ENCODE data around the gene KLRC2. TPM values are rescaled to one million over a fixed set of nuclear protein-coding genes. Genes with fewer than 3 reads are reported as not detected.

KLRC2 gene
- total and polyA plus RNA-seq, 2 experiments from 2014 or later = not detected

DNA sequence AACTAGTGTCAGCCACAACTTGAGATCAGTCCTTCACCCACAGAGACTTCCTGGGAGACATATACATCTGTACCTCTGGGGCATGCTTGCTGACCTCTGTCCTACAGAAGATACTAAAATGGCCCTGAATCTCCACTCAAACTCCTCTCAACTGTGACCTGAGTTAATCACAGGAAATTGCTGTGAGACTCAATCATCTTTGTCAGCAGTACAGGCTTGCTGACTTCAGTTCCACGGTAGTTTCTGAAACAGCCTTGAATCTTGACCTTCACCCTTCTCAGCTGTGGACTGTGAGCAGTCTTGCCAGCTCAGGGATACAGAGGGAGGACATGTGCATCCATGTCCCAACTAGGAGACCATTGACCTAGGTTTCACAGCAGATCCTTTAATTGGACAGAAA lies 18.7 kb upstream of the KLRC2 start (continued):
- TF ChIP-seq CREB1 (CRISPR knock-in tag; IDR thresholded peaks at IDR 0.05; ENCODE audit: low read depth) = no peak
- TF ChIP-seq NANOG (IDR thresholded peaks at IDR 0.05; ENCODE audit: borderline replicate concordance) = no peak
- no peak for TF ChIP-seq ZNF331 (CRISPR knock-in tag; IDR thresholded peaks at IDR 0.05; ENCODE audit: low read depth)
- TF ChIP-seq, protein P1, sequence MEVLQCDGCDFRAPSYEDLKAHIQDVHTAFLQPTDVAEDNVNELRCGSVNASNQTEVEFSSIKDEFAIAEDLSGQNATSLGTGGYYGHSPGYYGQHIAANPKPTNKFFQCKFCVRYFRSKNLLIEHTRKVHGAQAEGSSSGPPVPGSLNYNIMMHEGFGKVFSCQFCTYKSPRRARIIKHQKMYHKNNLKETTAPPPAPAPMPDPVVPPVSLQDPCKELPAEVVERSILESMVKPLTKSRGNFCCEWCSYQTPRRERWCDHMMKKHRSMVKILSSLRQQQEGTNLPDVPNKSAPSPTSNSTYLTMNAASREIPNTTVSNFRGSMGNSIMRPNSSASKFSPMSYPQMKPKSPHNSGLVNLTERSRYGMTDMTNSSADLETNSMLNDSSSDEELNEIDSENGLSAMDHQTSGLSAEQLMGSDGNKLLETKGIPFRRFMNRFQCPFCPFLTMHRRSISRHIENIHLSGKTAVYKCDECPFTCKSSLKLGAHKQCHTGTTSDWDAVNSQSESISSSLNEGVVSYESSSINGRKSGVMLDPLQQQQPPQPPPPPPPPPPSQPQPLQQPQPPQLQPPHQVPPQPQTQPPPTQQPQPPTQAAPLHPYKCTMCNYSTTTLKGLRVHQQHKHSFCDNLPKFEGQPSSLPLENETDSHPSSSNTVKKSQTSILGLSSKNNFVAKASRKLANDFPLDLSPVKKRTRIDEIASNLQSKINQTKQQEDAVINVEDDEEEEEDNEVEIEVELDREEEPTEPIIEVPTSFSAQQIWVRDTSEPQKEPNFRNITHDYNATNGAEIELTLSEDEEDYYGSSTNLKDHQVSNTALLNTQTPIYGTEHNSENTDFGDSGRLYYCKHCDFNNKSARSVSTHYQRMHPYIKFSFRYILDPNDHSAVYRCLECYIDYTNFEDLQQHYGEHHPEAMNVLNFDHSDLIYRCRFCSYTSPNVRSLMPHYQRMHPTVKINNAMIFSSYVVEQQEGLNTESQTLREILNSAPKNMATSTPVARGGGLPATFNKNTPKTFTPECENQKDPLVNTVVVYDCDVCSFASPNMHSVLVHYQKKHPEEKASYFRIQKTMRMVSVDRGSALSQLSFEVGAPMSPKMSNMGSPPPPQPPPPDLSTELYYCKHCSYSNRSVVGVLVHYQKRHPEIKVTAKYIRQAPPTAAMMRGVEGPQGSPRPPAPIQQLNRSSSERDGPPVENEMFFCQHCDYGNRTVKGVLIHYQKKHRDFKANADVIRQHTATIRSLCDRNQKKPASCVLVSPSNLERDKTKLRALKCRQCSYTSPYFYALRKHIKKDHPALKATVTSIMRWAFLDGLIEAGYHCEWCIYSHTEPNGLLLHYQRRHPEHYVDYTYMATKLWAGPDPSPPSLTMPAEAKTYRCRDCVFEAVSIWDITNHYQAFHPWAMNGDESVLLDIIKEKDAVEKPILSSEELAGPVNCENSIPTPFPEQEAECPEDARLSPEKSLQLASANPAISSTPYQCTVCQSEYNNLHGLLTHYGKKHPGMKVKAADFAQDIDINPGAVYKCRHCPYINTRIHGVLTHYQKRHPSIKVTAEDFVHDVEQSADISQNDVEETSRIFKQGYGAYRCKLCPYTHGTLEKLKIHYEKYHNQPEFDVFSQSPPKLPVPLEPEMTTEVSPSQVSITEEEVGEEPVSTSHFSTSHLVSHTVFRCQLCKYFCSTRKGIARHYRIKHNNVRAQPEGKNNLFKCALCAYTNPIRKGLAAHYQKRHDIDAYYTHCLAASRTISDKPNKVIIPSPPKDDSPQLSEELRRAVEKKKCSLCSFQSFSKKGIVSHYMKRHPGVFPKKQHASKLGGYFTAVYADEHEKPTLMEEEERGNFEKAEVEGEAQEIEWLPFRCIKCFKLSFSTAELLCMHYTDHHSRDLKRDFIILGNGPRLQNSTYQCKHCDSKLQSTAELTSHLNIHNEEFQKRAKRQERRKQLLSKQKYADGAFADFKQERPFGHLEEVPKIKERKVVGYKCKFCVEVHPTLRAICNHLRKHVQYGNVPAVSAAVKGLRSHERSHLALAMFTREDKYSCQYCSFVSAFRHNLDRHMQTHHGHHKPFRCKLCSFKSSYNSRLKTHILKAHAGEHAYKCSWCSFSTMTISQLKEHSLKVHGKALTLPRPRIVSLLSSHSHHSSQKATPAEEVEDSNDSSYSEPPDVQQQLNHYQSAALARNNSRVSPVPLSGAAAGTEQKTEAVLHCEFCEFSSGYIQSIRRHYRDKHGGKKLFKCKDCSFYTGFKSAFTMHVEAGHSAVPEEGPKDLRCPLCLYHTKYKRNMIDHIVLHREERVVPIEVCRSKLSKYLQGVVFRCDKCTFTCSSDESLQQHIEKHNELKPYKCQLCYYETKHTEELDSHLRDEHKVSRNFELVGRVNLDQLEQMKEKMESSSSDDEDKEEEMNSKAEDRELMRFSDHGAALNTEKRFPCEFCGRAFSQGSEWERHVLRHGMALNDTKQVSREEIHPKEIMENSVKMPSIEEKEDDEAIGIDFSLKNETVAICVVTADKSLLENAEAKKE (CRISPR knock-in tag; IDR thresholded peaks at IDR 0.05) = no peak
- TF ChIP-seq POLR2AphosphoS5 (IDR thresholded peaks at IDR 0.05; ENCODE audit: low read depth) = no peak
- TF ChIP-seq EZH2 (IDR thresholded peaks at IDR 0.05; ENCODE audit: low read depth, unreplicated experiment) = no peak
- TF ChIP-seq STAT1 (IDR thresholded peaks at IDR 0.05; ENCODE audit: unreplicated experiment) = no peak

DNA sequence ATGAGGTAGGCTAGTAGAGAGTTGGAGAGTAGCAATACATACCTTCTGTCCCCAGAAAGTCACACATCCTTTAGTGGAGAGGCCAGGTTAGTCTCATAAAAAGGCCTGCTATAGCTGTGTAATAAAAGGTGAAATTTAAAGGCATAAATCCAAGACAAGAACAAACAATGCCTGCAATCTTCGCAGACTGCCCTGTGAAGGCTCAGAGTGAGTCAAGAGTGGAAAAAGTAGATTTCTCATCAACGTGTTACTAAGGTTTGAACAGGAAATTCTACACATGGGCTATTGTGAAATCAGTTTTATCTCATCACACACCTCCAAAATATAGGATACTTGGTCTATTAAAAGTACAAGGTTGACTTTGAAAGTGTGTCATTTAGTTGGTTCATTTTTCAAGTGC lies 17.3 kb upstream of the KLRC2 start, which contains the start of gene KLRC1:
TSS of gene KLRC1 (minus strand) at position 222 of the 400 bp plus-strand sequence. CDS start 2,221 bp downstream, outside the sequence.
- no peak within 1 kb of the TSS for H3K4me2 ChIP-seq
- H4K20me1 ChIP-seq (replicated peaks; ENCODE audit: insufficient read depth) = no peaks in the 10 kb centered on the region
- no peaks in the 10 kb centered on the region for H3K36me3 ChIP-seq (ENCODE audit: insufficient read depth)
- H3K27me3 Mint-ChIP-seq (ENCODE audit: insufficient read depth, low read depth, poor library complexity) = peaks cover 2% of the 10 kb centered on the region
- H3F3A ChIP-seq (replicated peaks; ENCODE audit: low read depth) = no peaks in the 10 kb centered on the region
- no peaks in the 10 kb centered on the region; the same call in 1 of the 2 replicates for H3K9me2 ChIP-seq (ENCODE audit: insufficient read depth)
- peaks cover 24% of the 10 kb centered on the region; the same call in 2 of the 3 replicates for H3K9me3 Mint-ChIP-seq
- H3K27ac ChIP-seq (ENCODE audit: low read depth) = no peak within 1 kb of the TSS
- ATAC-seq (no peak), DNase-seq (ENCODE audit: low spot score) (no peak)
- no peak within 1 kb of the TSS for H2AFZ ChIP-seq
- H3K27ac Mint-ChIP-seq = no peak within 1 kb of the TSS
- no peaks in the 10 kb centered on the region for H3K27me3 ChIP-seq (ENCODE audit: insufficient read depth)
- H3K4me3 ChIP-seq = no peak within 1 kb of the TSS
- no peaks in the 10 kb centered on the region for H3K79me2 ChIP-seq (replicated peaks; ENCODE audit: insufficient read depth)
- H3K4me3 Mint-ChIP-seq = no peak within 1 kb of the TSS
- peaks cover 15% of the 10 kb centered on the region; the same call in 1 of the 3 replicates for H3K36me3 Mint-ChIP-seq (ENCODE audit: low read depth)
- H3K4me1 Mint-ChIP-seq = peaks cover 11% of the 10 kb centered on the region; the same call in 2 of the 3 replicates
- H3K4me1 ChIP-seq (ENCODE audit: insufficient read depth) = peaks cover 9% of the 10 kb centered on the region
- TF ChIP-seq POLR2AphosphoS5 (IDR thresholded peaks at IDR 0.05; ENCODE audit: low read depth) = no peak
- TF ChIP-seq EZH2 (IDR thresholded peaks at IDR 0.05; ENCODE audit: low read depth, unreplicated experiment) = no peak
- TF ChIP-seq NANOG (IDR thresholded peaks at IDR 0.05; ENCODE audit: borderline replicate concordance) = no peak
- TF ChIP-seq, protein P1 (CRISPR knock-in tag; IDR thresholded peaks at IDR 0.05) = no peak
- no peak for TF ChIP-seq STAT1 (IDR thresholded peaks at IDR 0.05; ENCODE audit: unreplicated experiment)
